Fibroblast of lung (primary cell): ENCODE measurements around the gene FCAR.
"Not testable (repeated sequence)": the region's sequence is repeated elsewhere in the genome, so short reads cannot be mapped to it uniquely, and the experiment has no call there.

Source experiments
- CTCF ChIP-seq, 2 donors: IDR thresholded peaks in 1 of 2; conservative IDR thresholded peaks in 1 of 2; 1 replicate in 1 of 2; 2 replicates in 1 of 2; pipeline ENCODE4 v1.5.1; 2011 to 2012; ENCODE audit warnings: low read length in 2 of 2, control low read depth in 1 of 2, inconsistent platforms in 1 of 2, low read depth in 1 of 2, mild to moderate bottlenecking in 1 of 2
- EZH2 ChIP-seq: IDR thresholded peaks from 2 replicates; pipeline ENCODE4 v1.5.1; 2012; ENCODE audit warnings: low read length, control low read depth, mild to moderate bottlenecking; ENCODE audit errors: missing control alignments

GRCh38 chr19:54894106-54894505, 20.1 kb downstream of the FCAR start:
- not testable (repeated sequence) for TF ChIP-seq EZH2; CTCF (conservative IDR thresholded peaks at IDR 0.05 in 1 of 2, IDR thresholded peaks at IDR 0.05 in 1 of 2; ENCODE audit: low read depth in 1 of 2, low read length in 2 of 2)
